Loucy (cell line): ENCODE data around the gene ZNRF3.

ENCODE experiments used
- EZH2phosphoT487 ChIP-seq: fragments of 200-600 bp; IDR thresholded peaks from 2 replicates; pipeline ENCODE4 v1.6.1; 2018; ENCODE audit warnings: antibody characterized with exemption, mild to moderate bottlenecking, moderate library complexity, borderline replicate concordance
- TF ChIP-seq, protein P1 (sequence below): fragments of 200-600 bp; sonication (generic); conservative IDR thresholded peaks from 2 replicates; pipeline ENCODE4 v1.5.1; 2014; ENCODE audit warnings: mild to moderate bottlenecking, antibody characterized with exemption, low read length

DNA sequence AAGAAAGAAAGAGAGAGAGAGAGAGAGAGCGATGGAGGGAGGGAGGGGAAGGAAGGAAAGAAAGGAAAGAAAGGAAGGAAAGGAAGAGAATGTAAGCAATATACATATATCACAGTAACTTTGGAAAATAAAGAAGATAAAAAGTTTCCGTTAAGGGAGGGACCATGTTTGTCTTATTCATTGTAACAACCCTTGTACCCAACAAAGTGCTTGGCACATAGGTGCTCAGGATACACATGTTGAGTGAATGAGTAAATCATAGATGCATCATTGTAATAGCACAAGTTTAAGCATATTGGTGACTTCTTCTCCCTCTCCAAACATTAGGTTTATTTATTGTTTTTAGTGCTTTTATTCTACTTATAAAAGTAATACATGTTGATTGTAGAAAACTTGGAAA lies 39.7 kb upstream of the ZNRF3 start:
- TF ChIP-seq, protein P1, sequence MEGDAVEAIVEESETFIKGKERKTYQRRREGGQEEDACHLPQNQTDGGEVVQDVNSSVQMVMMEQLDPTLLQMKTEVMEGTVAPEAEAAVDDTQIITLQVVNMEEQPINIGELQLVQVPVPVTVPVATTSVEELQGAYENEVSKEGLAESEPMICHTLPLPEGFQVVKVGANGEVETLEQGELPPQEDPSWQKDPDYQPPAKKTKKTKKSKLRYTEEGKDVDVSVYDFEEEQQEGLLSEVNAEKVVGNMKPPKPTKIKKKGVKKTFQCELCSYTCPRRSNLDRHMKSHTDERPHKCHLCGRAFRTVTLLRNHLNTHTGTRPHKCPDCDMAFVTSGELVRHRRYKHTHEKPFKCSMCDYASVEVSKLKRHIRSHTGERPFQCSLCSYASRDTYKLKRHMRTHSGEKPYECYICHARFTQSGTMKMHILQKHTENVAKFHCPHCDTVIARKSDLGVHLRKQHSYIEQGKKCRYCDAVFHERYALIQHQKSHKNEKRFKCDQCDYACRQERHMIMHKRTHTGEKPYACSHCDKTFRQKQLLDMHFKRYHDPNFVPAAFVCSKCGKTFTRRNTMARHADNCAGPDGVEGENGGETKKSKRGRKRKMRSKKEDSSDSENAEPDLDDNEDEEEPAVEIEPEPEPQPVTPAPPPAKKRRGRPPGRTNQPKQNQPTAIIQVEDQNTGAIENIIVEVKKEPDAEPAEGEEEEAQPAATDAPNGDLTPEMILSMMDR: no peak
- TF ChIP-seq EZH2phosphoT487: no peak
